Measurements from ENCODE around the gene DOK6. TPM values are rescaled to one million over a fixed set of nuclear protein-coding genes. Genes with fewer than 3 reads are reported as not detected.

Gene DOK6
- total RNA-seq, 1 experiment from 2014 or later = 0.45 TPM

DNA sequence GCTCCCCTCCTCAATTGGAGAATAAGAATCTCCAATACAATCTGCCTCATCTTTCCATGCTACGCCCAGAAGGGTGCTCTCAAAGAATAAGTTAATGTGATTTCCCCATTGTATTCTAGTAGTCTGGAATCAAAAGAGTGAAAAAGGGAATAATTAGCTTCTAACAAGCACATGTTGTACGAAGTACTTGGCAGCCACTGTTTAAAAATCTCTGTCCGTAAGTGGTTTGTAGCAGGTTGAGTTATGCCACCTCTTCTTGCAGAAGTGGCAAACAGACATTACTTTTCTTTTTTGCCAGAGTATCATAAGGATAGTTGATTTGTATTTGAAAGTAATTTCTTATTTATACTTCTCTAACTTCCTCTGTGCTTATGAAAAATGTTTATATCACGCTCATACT, 362.3 kb downstream of the DOK6 start:
- H3K4me3 ChIP-seq (ENCODE audit: insufficient read depth, low read depth, low read length) = no peak overlapping the region

DNA sequence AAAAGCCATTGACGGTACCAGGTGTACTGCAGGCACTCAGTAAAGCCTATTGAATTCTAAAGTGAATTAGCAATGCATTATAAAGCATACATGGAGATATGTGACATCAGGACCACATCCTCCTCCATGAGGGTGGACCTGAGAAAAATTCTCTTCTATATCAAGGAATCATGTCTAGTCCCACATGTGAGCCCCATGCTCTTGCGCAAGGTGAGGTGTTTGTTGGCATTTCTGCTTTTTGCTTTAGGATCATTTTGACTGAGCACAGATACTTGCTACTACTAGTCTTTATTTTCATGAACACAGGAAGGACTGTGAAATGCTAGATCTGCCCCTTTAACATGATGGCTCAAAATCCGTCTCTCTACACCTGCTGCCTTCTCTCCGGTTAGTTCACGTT, 363.1 kb downstream of the DOK6 start:
- no peak for DNase-seq

More for the DNA sequence above, 362.3 kb downstream of the DOK6 start:
- no peaks in the 10 kb centered on the region for H3K36me3 ChIP-seq (replicated peaks; ENCODE audit: control insufficient read depth, insufficient read depth, low read length)
- no peak for DNase-seq
- no peaks in the 10 kb centered on the region for H3K27me3 ChIP-seq (ENCODE audit: control insufficient read depth, insufficient read depth, low read length)

DNA sequence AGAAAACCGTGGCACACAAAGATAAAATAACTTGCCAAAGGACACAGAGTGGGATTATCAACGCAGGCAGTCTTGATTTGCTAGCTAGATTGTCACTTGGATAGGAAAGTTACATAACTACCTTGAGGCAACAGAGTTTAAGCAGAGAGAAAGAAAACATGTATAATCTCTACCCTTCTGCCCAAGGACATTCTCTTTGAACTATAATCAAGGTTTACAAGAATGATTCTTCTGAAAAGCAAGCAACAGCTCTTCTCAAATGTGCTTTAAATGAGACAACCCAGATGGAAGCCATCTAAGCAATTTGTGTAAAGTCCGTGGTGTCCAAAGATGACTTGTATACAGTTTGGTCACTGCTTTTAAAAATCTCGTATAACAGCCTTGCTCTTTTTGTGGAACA, 369.6 kb downstream of the DOK6 start:
- no peak for DNase-seq
- no peaks in the 10 kb centered on the region for H3K36me3 ChIP-seq (replicated peaks; ENCODE audit: control insufficient read depth, insufficient read depth, low read length)
- H3K27me3 ChIP-seq (ENCODE audit: control insufficient read depth, insufficient read depth, low read length) = no peaks in the 10 kb centered on the region
- H3K4me3 ChIP-seq (ENCODE audit: insufficient read depth, low read depth, low read length) = no peak overlapping the region

More for the DNA sequence above, 363.1 kb downstream of the DOK6 start:
- H3K36me3 ChIP-seq (replicated peaks; ENCODE audit: control insufficient read depth, insufficient read depth, low read length) = no peaks in the 10 kb centered on the region
- H3K4me3 ChIP-seq (ENCODE audit: insufficient read depth, low read depth, low read length) = no peak overlapping the region
- no peaks in the 10 kb centered on the region for H3K27me3 ChIP-seq (ENCODE audit: control insufficient read depth, insufficient read depth, low read length)

DNA sequence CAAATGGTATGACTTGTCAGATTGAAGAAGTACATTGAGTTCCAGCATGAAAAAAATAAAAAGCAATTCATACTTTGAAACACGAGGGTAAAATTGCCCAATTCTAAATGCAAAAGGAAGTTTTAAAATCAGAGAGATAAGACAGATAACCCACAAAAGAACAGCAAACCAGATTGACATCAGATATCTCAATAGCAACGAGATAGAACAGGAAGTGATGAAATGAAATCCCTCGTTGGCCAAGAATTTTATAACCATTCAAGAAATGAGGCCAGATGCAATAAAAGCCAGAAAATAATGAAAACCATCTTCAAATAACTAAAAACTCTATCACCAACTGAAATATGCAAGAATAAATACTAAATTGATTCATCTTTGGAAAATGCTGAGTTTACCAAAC, 374.1 kb downstream of the DOK6 start:
- Histone ChIP-seq H3K27me3 (ENCODE audit: control insufficient read depth, insufficient read depth, low read length) (no peaks in the 10 kb centered on the region), H3K4me3 (ENCODE audit: insufficient read depth, low read depth, low read length) (no peak overlapping the region), H3K36me3 (replicated peaks; ENCODE audit: control insufficient read depth, insufficient read depth, low read length) (no peaks in the 10 kb centered on the region)
- no peak for DNase-seq

DNA sequence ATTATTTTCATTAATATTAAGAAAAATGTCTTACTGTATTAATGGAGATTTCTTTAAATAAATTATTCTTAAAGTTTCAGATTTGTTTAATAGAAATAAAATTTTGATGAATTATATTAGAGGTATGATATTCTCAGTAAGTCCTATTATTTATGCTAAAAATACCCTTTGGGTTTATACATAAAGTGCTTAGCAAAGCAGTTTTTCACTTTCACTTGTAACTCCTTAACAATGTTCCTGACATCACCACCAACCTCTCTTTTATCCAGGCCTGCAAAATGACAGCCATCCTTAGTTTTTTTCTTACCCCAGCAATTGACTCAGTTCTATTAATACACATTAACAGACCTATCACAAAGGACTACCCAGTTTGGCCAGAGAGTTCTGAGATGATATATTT, 376.6 kb downstream of the DOK6 start:
- DNase-seq = no peak
- H3K4me3 ChIP-seq (ENCODE audit: insufficient read depth, low read depth, low read length) = no peak overlapping the region
- no peaks in the 10 kb centered on the region for H3K27me3 ChIP-seq (ENCODE audit: control insufficient read depth, insufficient read depth, low read length)
- H3K36me3 ChIP-seq (replicated peaks; ENCODE audit: control insufficient read depth, insufficient read depth, low read length) = no peaks in the 10 kb centered on the region

DNA sequence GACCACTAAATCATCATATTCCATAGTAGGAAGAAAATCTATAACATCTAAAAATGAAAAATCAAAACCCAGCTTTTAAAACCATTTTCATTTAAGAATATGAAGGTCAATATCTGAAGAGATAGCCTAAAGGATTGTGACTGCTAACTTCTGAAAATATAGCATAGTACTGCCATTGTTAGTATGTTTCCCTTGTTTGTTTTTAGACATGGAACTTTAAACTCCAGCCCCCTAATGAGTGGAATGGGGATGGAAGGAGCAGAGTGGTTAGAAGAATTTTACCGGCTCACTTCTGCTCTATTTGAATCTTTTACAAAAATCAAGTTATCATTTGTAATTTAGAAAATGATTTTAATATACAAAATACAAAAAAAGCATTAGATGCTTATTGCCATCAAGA, 378.0 kb downstream of the DOK6 start:
- Histone ChIP-seq H3K27me3 (ENCODE audit: control insufficient read depth, insufficient read depth, low read length) (no peaks in the 10 kb centered on the region), H3K4me3 (ENCODE audit: insufficient read depth, low read depth, low read length) (no peak overlapping the region), H3K36me3 (replicated peaks; ENCODE audit: control insufficient read depth, insufficient read depth, low read length) (no peaks in the 10 kb centered on the region)
- DNase-seq = no peak

DNA sequence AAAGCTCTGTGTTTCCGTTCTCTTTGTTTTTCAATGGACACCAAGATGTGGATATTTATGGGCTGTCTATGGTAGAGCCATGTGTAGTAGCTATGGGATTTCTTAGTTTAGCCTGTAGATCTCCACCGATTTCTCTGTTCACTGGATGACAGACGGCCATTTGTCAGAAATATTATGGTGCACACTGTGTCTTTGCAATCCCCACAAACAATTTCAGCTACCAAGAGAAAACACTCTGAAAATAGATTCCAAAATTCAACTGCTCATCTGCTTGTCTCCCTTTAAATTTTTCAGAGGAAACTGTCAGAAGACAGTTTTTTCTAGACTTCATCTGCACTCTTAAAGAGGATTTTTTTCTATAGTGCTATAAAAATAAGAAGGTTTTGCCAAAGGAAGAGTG, 380.2 kb downstream of the DOK6 start:
- no peaks in the 10 kb centered on the region for H3K36me3 ChIP-seq (replicated peaks; ENCODE audit: control insufficient read depth, insufficient read depth, low read length)

DNA sequence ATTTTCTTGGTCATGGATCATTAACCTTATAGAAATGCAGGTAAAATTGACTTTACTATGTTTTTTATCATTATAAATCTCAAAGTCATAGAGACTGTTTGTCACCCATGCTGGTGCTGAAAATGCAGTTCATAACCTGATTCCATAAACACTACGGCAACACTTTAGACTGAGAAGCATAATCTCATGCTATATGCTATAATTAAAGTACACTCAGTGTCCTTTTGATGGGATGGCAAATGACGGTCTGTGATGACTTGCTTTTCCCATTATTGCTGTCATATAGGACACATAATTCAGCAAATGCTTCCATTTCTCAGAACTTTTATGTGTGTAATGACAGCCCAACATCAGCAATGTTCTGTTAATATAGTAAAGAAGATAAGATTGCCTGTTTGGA, 384.1 kb downstream of the DOK6 start:
- no peaks in the 10 kb centered on the region for H3K27me3 ChIP-seq (ENCODE audit: control insufficient read depth, insufficient read depth, low read length)
- H3K4me3 ChIP-seq (ENCODE audit: insufficient read depth, low read depth, low read length) = no peak overlapping the region
- DNase-seq = no peak
- no peaks in the 10 kb centered on the region for H3K36me3 ChIP-seq (replicated peaks; ENCODE audit: control insufficient read depth, insufficient read depth, low read length)

More for the DNA sequence above, 380.2 kb downstream of the DOK6 start:
- Histone ChIP-seq H3K27me3 (ENCODE audit: control insufficient read depth, insufficient read depth, low read length) (no peaks in the 10 kb centered on the region), H3K4me3 (ENCODE audit: insufficient read depth, low read depth, low read length) (no peak overlapping the region)
- no peak for DNase-seq

DNA sequence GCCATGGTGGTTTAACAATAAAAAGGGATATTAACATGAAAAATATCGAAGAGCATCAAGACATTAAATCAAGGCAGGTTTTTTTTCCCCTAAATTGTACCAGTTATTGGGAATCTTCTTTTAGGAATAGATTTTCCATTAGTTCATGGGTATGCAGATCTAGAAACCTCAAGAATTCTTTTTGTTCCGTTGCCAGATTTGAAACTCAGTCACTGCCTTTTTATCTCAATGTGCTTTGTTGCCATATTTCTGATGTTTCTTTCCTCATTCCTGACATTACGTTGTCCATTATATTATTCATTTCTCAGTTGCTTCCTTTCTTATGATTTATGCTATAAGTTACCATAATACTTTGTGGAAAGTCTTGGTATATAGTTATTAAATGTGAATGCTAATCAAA, 384.8 kb downstream of the DOK6 start:
- H3K27me3 ChIP-seq (ENCODE audit: control insufficient read depth, insufficient read depth, low read length) = no peaks in the 10 kb centered on the region
- no peaks in the 10 kb centered on the region for H3K36me3 ChIP-seq (replicated peaks; ENCODE audit: control insufficient read depth, insufficient read depth, low read length)
- DNase-seq = no peak
- no peak overlapping the region for H3K4me3 ChIP-seq (ENCODE audit: insufficient read depth, low read depth, low read length)

DNA sequence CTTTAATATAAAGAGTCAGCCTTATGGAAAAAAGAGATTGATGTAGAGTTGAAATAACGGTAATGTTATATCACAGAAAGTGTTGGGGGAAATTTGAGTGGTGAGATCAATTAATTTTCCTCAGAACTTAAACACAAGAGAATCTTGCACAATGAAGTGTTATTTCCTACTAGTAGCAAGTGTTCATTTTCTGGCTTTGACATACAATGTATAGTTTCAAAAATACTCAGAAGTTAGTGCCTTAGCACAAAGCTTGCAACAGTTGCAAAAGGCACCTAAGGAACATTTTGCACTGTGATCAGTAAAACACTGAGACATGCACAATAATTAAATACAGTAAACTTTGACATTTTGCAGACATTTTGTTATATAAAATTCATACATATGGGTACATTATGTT, 385.7 kb downstream of the DOK6 start:
- Histone ChIP-seq H3K27me3 (ENCODE audit: control insufficient read depth, insufficient read depth, low read length) (no peaks in the 10 kb centered on the region), H3K36me3 (replicated peaks; ENCODE audit: control insufficient read depth, insufficient read depth, low read length) (no peaks in the 10 kb centered on the region), H3K4me3 (ENCODE audit: insufficient read depth, low read depth, low read length) (no peak overlapping the region)
- no peak for DNase-seq

DNA sequence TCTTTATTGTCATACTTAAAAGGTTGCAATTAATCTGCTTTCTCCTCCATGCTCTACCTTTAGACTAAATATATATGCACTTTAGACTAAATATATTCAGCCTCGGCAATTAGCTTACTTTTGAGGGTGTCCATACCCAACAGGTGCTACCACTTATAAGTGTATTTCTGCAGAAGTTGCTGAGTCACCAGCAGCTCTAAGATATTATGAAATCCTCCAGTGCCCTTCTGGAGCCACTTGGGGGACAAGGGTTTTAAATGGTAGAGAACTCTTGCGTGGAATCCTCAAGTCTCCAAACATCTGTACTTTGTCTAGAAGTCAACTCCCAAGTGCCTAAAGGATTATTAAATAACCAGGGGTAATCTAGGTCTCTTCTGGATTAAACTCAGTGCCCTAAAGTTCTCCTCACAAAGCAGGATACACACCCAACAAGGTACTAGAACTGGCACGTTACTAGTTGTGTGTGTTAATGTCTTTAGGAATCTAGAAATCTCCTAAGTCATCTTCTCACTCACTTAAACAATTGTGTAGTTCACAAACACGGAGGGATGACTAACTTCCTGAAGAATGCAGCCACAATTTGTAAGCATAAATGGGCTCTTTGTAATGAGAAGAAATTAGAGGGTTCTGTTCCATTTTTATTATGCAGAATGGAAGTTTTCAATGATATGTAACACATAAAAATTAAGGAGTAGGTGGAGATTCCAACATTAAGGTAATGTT, 387.3 kb downstream of the DOK6 start:
- Histone ChIP-seq H3K36me3 (replicated peaks; ENCODE audit: control insufficient read depth, insufficient read depth, low read length) (no peaks in the 10 kb centered on the region), H3K4me3 (ENCODE audit: insufficient read depth, low read depth, low read length) (no peak overlapping the region)
- DNase-seq = no peak

DNA sequence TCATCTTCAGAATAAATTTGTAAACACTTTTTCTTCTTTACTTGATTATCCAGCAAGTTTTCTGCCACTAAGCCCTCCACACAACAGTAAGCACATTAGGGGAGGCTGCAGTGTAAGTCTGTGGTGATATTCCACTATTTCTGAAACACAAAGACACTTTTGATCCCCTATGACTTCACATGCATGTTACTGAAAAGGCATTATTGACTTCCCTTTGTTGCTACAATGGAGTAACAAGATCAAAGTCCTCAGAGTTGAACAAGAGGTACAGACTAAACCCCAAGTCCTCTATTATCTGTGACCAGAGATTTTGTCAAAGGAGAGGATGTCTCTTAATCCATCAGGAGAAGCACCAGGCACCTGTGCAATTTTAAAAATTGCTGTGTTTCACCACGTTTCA, 389.1 kb downstream of the DOK6 start:
- no peak overlapping the region for H3K4me3 ChIP-seq (ENCODE audit: insufficient read depth, low read depth, low read length)
- H3K36me3 ChIP-seq (replicated peaks; ENCODE audit: control insufficient read depth, insufficient read depth, low read length) = no peaks in the 10 kb centered on the region
- no peaks in the 10 kb centered on the region for H3K27me3 ChIP-seq (ENCODE audit: control insufficient read depth, insufficient read depth, low read length)
- DNase-seq = no peak

More for the DNA sequence above, 387.3 kb downstream of the DOK6 start:
- no peaks in the 10 kb centered on the region for H3K27me3 ChIP-seq (ENCODE audit: control insufficient read depth, insufficient read depth, low read length)

DNA sequence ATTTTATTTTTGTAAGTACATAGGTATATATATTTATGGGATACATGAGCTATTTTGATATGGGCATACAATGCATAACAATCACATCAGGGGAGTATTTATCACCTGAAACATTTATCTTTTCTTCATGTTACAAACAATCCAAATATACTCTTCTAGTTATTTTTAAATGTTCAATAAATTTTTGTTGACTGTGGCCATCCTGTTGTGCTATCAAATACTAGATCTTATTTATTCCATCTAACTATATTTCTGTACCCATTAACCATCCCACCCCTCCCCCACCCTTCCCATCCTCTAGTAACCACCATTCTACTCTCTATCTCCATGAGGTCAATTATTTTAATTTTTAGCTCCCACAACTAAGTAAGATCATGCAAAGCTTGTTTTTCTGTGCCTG, 390.0 kb downstream of the DOK6 start:
- no peak for DNase-seq
- no peaks in the 10 kb centered on the region for H3K27me3 ChIP-seq (ENCODE audit: control insufficient read depth, insufficient read depth, low read length)
- no peak overlapping the region for H3K4me3 ChIP-seq (ENCODE audit: insufficient read depth, low read depth, low read length)
- H3K36me3 ChIP-seq (replicated peaks; ENCODE audit: control insufficient read depth, insufficient read depth, low read length) = no peaks in the 10 kb centered on the region

DNA sequence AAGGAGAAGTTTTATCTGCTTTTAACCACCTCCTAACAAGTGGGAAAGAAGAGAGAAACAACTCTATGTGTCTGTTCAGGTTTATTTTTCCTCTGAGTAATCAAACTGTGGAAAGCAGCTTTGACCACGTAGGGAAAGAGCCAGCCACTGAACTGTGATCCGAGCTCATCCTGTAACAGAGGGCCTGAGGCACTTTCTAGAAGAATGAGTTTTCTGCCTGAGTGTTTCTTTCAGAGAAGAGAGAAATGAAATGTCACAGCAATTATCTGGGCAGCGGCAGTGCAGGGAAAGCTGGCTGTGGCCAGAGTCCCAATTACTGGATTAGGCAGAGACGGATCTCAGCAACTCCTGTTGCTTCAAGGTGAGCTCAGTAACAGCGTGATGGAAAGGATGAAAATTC, 395.1 kb downstream of the DOK6 start:
- no peak for DNase-seq

DNA sequence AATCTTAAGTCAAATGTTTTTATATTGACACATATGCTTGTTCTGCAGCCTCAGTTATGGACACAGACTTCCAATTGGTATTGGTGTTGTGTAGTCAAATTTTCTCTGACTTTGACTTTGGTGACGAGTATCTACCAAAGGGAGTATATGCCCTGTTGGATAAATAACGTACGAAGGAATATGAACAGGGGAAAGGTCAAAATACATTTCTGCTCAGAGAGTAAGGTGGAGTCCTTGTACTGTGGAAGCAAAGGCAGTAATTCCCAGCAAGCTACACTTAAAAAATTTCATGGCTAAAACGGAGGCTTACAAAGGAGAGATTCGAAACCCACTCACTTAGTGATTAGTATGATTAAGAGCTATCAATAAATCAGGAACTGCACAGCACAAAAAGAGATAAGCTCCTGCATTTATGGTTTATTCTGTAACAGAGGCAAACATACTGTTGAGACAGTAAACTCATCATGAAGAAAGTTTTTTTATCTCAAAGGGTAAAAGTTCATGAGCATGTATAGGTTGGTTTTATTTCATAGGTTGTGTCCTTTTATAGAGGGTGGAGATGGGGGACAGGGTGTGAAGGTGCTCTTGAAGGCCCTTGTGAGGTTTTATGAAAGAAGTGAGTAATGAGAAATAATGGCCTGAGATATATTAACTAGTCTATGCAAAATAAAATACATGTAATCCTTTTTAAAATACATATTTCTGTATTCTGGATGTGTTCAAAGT, 404.3 kb downstream of the DOK6 start:
- Histone ChIP-seq H3K27me3 (ENCODE audit: control insufficient read depth, insufficient read depth, low read length) (no peaks in the 10 kb centered on the region), H3K36me3 (replicated peaks; ENCODE audit: control insufficient read depth, insufficient read depth, low read length) (no peaks in the 10 kb centered on the region), H3K4me3 (ENCODE audit: insufficient read depth, low read depth, low read length) (no peak overlapping the region)
- DNase-seq = no peak

More for the DNA sequence above, 395.1 kb downstream of the DOK6 start:
- Histone ChIP-seq H3K4me3 (ENCODE audit: insufficient read depth, low read depth, low read length) (no peak overlapping the region), H3K27me3 (ENCODE audit: control insufficient read depth, insufficient read depth, low read length) (no peaks in the 10 kb centered on the region), H3K36me3 (replicated peaks; ENCODE audit: control insufficient read depth, insufficient read depth, low read length) (no peaks in the 10 kb centered on the region)
